Stimulated activated naive CD8-positive, alpha-beta T cell treated with anti-CD3 and anti-CD28 coated beads, Interleukin-15, Interleukin-2, amounts not matched to agents 100 ng/mL and 50 ng/mL, for 24 hours (primary cell): ENCODE data around the gene HCFC1.

Experiments used
- H3K27ac Mint-ChIP-seq: one replicate; pipeline ENCODE4 v1.8.0; 2021; ENCODE audit warnings: mild to moderate bottlenecking, mixed read lengths
- H3K27me3 Mint-ChIP-seq: one replicate; pipeline ENCODE4 v1.8.0; 2021; ENCODE audit warnings: mixed read lengths
- H3K36me3 Mint-ChIP-seq: one replicate; pipeline ENCODE4 v1.8.0; 2021; ENCODE audit warnings: low read depth, mixed read lengths
- H3K4me1 Mint-ChIP-seq: one replicate; pipeline ENCODE4 v1.8.0; 2021; ENCODE audit warnings: low read depth, mixed read lengths
- H3K4me3 Mint-ChIP-seq: one replicate; pipeline ENCODE4 v1.8.0; 2021; ENCODE audit warnings: mild to moderate bottlenecking, mixed read lengths
- H3K9me3 Mint-ChIP-seq: one replicate; pipeline ENCODE4 v1.8.0; 2021; ENCODE audit warnings: mixed read lengths

HCFC1 gene

DNA sequence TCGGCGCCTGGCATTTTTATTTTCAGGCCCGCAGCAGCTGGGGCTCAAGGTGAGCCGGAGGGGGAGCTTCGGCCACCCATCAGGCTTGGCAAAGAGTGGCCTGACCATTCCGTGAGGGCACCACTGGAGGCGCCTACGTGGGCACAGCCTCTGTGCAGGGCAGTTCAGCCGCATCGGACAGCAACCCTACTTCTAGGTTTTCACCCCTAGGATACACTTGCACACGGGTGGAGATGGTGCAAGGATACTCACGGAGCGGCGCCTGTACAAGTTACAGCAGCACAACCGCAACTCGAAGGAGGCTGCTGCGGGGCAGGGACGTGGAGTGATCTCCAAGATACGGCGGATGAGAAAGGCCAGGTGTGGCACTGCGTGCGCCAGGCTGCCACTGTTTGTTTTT lies 10.8 kb downstream of the HCFC1 start:
- H3K4me3 Mint-ChIP-seq: no peak overlapping the region
- H3K27ac Mint-ChIP-seq: no peak overlapping the region
- H3K27me3 Mint-ChIP-seq: no peaks in the 10 kb centered on the region

GRCh38 chrX:153960077-153960476 lies 11.5 kb downstream of the HCFC1 start:
- H3K36me3 Mint-ChIP-seq: peaks cover 17% of the 10 kb centered on the region
- no peak overlapping the region for H3K4me3 Mint-ChIP-seq
- H3K27me3 Mint-ChIP-seq: no peaks in the 10 kb centered on the region
- H3K27ac Mint-ChIP-seq: no peak overlapping the region
- H3K9me3 Mint-ChIP-seq: no peaks in the 10 kb centered on the region
- H3K4me1 Mint-ChIP-seq: no peaks in the 10 kb centered on the region

More for the DNA sequence above, 10.8 kb downstream of the HCFC1 start:
- Mint-ChIP-seq H3K36me3 (peaks cover 14% of the 10 kb centered on the region), H3K4me1 (peaks cover 4% of the 10 kb centered on the region), H3K9me3 (no peaks in the 10 kb centered on the region)

GRCh38 chrX:153959649-153960048 lies 12.0 kb downstream of the HCFC1 start:
- H3K27ac Mint-ChIP-seq: no peak overlapping the region

GRCh38 chrX:153958605-153959004 lies 13.0 kb downstream of the HCFC1 start:
- H3K36me3 Mint-ChIP-seq: peaks cover 17% of the 10 kb centered on the region
- H3K27me3 Mint-ChIP-seq: no peaks in the 10 kb centered on the region
- no peaks in the 10 kb centered on the region for H3K4me1 Mint-ChIP-seq
- H3K9me3 Mint-ChIP-seq: no peaks in the 10 kb centered on the region
- no peak overlapping the region for H3K27ac Mint-ChIP-seq
- no peak overlapping the region for H3K4me3 Mint-ChIP-seq

More at GRCh38 chrX:153959649-153960048, 12.0 kb downstream of the HCFC1 start:
- H3K36me3 Mint-ChIP-seq: peaks cover 17% of the 10 kb centered on the region
- no peaks in the 10 kb centered on the region for H3K4me1 Mint-ChIP-seq
- no peak overlapping the region for H3K4me3 Mint-ChIP-seq
- H3K9me3 Mint-ChIP-seq: no peaks in the 10 kb centered on the region
- H3K27me3 Mint-ChIP-seq: no peaks in the 10 kb centered on the region

GRCh38 chrX:153957224-153957623 lies 14.4 kb downstream of the HCFC1 start:
- Mint-ChIP-seq H3K27ac (peak overlapping the region; percentile 16), H3K9me3 (no peaks in the 10 kb centered on the region), H3K36me3 (peaks cover 12% of the 10 kb centered on the region)

DNA sequence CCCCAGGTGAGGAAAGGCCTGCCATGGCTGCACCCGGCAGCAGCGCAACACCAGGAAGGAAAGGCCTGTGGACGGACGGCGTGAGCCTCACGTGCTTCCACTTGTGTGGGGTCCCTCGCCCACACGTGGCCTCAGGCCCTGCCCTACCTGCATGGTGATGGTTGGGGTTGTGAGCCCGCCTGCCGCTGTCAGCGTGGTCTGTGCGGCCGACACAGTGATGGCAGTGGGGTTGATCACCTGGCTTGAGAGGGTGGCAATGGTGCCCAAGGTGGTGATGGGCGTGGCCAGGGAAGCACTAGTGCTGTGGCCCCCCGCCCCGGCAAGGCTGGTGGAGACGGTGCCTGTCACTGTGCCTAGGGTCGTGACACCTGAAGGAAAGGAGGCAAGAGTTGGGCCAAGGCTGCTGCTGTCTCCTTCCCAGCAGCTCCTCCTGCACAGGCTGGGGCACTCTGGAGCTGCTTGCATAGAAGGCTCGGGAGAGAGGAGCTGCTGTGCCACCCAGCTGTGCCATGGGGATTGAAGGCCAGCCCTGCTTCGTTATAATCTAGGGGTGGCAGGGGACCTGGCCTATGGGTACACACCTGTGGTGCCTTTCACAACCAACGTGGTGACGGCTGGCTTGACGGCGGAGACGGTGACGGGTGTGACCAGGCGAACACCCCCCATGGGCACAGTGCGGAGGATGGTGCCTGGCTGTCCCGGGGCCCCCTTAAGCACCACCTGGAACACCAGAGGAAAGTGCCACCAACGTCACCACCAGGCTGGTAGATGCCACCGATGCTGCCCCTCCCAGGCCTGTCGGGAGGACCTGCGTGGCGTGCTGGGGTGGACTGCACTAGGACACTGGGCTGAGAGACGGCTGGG lies 15.3 kb downstream of the HCFC1 start:
- Mint-ChIP-seq H3K4me1 (peaks cover 3% of the 10 kb centered on the region), H3K9me3 (no peaks in the 10 kb centered on the region), H3K4me3 (no peak overlapping the region), H3K27me3 (no peaks in the 10 kb centered on the region), H3K36me3 (peaks cover 12% of the 10 kb centered on the region), H3K27ac (peak overlapping the region; percentile 76)

More at GRCh38 chrX:153957224-153957623, 14.4 kb downstream of the HCFC1 start:
- Mint-ChIP-seq H3K4me1 (no peaks in the 10 kb centered on the region), H3K27me3 (no peaks in the 10 kb centered on the region), H3K4me3 (no peak overlapping the region)

DNA sequence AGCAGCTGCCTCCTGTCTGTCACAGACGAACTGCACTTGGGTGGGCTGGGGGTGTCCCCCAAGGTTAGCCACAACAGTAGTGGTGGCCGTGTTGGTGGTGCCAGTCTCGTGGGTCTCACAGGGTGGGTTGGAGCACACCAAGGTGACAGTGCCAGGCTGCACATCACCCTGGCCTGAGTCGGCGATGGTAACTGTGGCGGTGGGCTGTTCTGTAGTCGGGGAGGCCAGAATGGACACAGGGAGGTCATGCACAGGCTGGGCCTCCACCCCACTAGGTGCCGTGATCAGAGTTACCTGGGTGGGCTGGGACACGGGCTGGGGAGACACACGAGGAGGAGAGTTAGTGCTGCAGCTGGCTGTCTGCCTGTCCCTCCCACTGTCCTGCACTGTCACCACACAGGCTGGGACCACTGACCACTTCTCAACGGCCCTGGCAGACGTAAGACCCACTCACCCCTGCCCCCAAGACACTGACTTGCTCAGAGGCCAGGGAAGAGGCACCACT lies 16.3 kb downstream of the HCFC1 start:
- peaks cover 15% of the 10 kb centered on the region for H3K36me3 Mint-ChIP-seq
- H3K4me1 Mint-ChIP-seq: peaks cover 13% of the 10 kb centered on the region
- H3K27me3 Mint-ChIP-seq: no peaks in the 10 kb centered on the region
- no peak overlapping the region for H3K27ac Mint-ChIP-seq
- no peak overlapping the region for H3K4me3 Mint-ChIP-seq
- no peaks in the 10 kb centered on the region for H3K9me3 Mint-ChIP-seq

DNA sequence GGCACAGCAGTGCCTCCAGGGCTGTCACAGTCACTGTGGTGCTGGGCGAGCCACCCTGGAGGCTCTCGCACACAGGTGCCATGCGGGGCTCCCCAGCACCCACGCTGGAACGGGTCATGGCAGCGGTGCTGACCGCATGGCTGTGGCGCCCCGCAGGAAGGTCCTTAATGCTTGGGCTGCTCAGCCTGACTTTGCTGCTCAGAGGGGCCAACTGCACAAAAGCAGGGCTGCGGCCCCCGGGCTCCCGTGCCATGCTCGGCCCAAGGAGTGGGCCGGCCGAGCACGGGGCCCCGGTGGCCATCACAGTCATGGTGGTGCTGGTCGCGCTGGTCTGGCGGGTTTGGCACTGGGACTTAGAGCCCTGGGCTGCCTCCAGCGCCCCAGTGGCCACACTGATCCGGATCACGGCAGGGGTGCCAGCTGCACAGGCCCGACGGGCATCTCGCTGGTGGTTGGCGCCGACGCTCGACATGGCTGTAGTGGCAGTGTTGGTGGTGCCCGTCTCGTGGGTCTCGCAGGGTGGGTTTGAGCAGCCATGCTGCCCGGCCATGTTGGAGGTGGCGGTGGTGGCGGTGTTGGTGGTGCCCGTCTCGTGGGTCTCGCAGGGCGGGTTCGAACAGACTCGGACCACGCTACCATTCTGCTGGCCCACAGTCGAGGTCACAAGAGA lies 16.9 kb downstream of the HCFC1 start:
- Mint-ChIP-seq H3K27me3 (no peaks in the 10 kb centered on the region), H3K27ac (no peak overlapping the region), H3K9me3 (no peaks in the 10 kb centered on the region), H3K4me1 (peaks cover 13% of the 10 kb centered on the region), H3K4me3 (peak overlapping the region; percentile 10), H3K36me3 (peaks cover 16% of the 10 kb centered on the region)

DNA sequence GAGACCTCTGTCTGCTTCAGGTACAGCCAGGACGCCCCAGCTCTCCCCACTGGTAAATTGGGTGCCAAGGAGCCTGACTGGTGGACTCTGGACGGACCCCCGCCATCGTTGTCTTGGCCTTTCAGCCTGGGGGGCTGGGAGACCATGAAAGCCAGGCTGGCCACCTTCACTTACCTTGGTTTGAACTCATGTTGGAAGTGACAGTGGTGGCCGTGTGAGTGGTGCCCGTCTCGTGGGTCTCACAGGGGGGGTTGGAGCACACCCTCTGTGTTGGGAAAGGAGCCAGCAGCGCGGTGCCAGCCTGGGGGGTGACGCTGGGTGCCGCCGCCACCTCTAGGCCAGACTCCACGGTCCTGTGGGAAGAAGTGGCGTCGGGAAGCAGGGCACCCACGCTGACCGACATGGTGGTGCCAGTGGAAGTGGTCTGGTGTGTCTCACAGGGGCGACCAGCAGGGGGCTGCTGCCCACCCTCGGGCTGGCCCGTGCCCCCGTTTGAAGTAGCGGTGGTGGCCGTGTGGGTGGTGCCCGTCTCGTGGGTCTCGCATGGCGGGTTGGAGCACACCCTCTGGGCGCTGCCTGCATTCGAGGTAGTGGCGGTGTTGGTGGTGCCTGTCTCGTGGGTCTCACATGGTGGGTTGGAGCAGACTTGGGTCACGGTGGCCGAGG lies 17.6 kb downstream of the HCFC1 start:
- Mint-ChIP-seq H3K9me3 (no peaks in the 10 kb centered on the region), H3K36me3 (peaks cover 16% of the 10 kb centered on the region), H3K4me3 (peak overlapping the region; percentile 10), H3K27ac (no peak overlapping the region), H3K4me1 (peaks cover 18% of the 10 kb centered on the region), H3K27me3 (no peaks in the 10 kb centered on the region)

DNA sequence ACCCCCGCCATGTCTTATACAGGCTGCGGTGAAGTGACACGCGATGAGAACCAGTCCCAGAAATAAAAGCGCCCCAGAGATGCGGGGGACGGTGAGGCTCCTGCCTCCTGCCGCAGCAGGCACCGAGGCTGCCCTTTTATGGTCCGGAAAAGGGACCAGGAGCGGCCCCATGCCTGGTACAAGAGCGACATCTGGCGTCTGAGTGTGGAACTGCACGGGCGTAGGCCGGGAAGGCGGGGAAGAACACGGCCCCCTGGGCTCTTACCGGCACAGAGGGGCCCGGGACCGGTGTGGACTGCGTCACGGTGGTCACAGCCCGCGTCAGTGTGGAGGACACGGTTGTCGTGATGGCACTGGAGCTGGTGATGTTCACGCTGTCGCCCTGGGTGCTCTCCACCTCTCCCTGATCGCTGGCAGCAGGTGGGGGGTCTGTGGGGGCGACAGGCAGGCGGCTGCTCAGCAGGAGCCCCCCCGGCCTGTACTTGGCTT lies 18.2 kb downstream of the HCFC1 start:
- no peak overlapping the region for H3K4me3 Mint-ChIP-seq
- no peaks in the 10 kb centered on the region for H3K9me3 Mint-ChIP-seq
- peaks cover 25% of the 10 kb centered on the region for H3K4me1 Mint-ChIP-seq
- H3K36me3 Mint-ChIP-seq: peaks cover 16% of the 10 kb centered on the region
- no peaks in the 10 kb centered on the region for H3K27me3 Mint-ChIP-seq
- H3K27ac Mint-ChIP-seq: no peak overlapping the region

- H3K27me3 Mint-ChIP-seq: no peaks in the 10 kb centered on the region
- peaks cover 16% of the 10 kb centered on the region for H3K36me3 Mint-ChIP-seq
- no peaks in the 10 kb centered on the region for H3K9me3 Mint-ChIP-seq
Measured at GRCh38 chrX:153952373-153953026, 19.1 kb downstream of the HCFC1 start.

DNA sequence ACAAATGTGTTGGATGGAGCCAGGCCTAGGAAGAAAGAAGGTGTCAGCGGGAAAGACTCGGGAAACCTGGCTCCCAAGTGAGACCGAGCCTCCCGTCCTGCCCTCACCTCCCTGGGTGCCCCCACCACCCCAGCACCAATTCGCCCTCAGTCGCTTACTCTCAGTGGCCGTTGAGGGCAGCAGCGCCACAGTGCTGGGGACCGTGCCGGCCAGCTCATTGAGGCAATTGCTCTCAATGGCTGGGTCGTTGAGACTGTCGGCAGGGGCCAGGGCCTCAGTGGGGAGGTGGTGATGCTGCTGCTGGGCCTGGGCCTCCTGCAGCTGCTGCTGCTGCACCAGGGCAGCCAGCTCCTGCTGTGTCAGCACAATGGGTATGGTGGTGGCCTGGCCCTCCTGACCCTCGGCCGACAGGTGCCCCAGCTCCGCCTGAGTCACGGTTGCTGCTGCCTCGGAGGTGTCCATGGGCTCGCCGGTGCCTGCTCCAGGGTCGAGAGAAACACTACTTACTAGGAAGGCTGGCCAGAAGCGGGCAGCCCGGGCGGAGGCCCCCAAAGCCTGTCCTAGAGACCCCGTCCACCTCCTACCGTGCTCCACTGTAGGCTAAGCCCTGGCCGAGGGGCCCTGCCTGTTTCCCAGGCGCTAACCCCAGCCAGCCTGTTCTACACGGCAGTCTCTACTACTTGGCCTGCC lies 19.8 kb downstream of the HCFC1 start:
- no peak overlapping the region for H3K4me3 Mint-ChIP-seq
- H3K9me3 Mint-ChIP-seq: no peaks in the 10 kb centered on the region
- peaks cover 35% of the 10 kb centered on the region for H3K4me1 Mint-ChIP-seq
- H3K27me3 Mint-ChIP-seq: no peaks in the 10 kb centered on the region
- H3K36me3 Mint-ChIP-seq: peaks cover 16% of the 10 kb centered on the region
- no peak overlapping the region for H3K27ac Mint-ChIP-seq

More at GRCh38 chrX:153952373-153953026, 19.1 kb downstream of the HCFC1 start:
- Mint-ChIP-seq H3K27ac (no peak overlapping the region), H3K4me3 (no peak overlapping the region), H3K4me1 (peaks cover 32% of the 10 kb centered on the region)

- Mint-ChIP-seq H3K4me1 (peaks cover 35% of the 10 kb centered on the region), H3K27me3 (no peaks in the 10 kb centered on the region), H3K4me3 (no peak overlapping the region), H3K36me3 (peaks cover 12% of the 10 kb centered on the region), H3K27ac (no peak overlapping the region), H3K9me3 (no peaks in the 10 kb centered on the region)
Measured at GRCh38 chrX:153950127-153950526, 21.5 kb downstream of the HCFC1 start.
